ENCODE measurements around the gene MRPL45. TPM values are rescaled to one million over a fixed set of nuclear protein-coding genes. Genes with fewer than 3 reads are reported as not detected.

The MRPL45 gene
- total RNA-seq, 4 donors from 2014 or later = 6.7 to 32.3 (median 19.0) TPM

GRCh38 chr17:38338053-38338452 is 41.1 kb downstream of the MRPL45 start:
- TF ChIP-seq CTCF (IDR thresholded peaks at IDR 0.05) (no peak), POLR2A (IDR thresholded peaks at IDR 0.05) (no peak)
- Histone ChIP-seq H3K4me3 (no peak overlapping the region), H3K27ac (no peak overlapping the region), H3K4me1 (no peaks in the 10 kb centered on the region), H3K27me3 (no peaks in the 10 kb centered on the region), H3K9me3 (no peaks in the 10 kb centered on the region), H3K36me3 (no peaks in the 10 kb centered on the region)
- no peak for DNase-seq
- intact Hi-C loops (cut with DNase I; ENCODE audit: low total_unique reads) = no loop called here

GRCh38 chr17:38338535-38338934 is 41.6 kb downstream of the MRPL45 start:
- intact Hi-C loops (cut with DNase I; ENCODE audit: low total_unique reads) = no loop called here
- Histone ChIP-seq H3K4me3 (no peak overlapping the region), H3K36me3 (no peaks in the 10 kb centered on the region), H3K9me3 (no peaks in the 10 kb centered on the region), H3K27me3 (no peaks in the 10 kb centered on the region), H3K27ac (no peak overlapping the region), H3K4me1 (no peaks in the 10 kb centered on the region)
- no peak for DNase-seq
- TF ChIP-seq POLR2A (IDR thresholded peaks at IDR 0.05) (no peak), CTCF (IDR thresholded peaks at IDR 0.05) (no peak)

- DNase-seq = no peak
- TF ChIP-seq CTCF (IDR thresholded peaks at IDR 0.05) (no peak), POLR2A (IDR thresholded peaks at IDR 0.05) (no peak)
- no peaks in the 10 kb centered on the region for H3K4me1 ChIP-seq
- no peaks in the 10 kb centered on the region for H3K27me3 ChIP-seq
- intact Hi-C loops (cut with DNase I; ENCODE audit: low total_unique reads) = no loop called here
- H3K4me3 ChIP-seq = no peak overlapping the region
- no peaks in the 10 kb centered on the region for H3K9me3 ChIP-seq
- no peak overlapping the region for H3K27ac ChIP-seq
- no peaks in the 10 kb centered on the region for H3K36me3 ChIP-seq
Measured at GRCh38 chr17:38339891-38340290, 42.9 kb downstream of the MRPL45 start.

GRCh38 chr17:38341035-38341721 is 44.2 kb downstream of the MRPL45 start:
- Histone ChIP-seq H3K4me3 (no peak overlapping the region), H3K27me3 (no peaks in the 10 kb centered on the region), H3K4me1 (no peaks in the 10 kb centered on the region), H3K9me3 (no peaks in the 10 kb centered on the region), H3K27ac (no peak overlapping the region), H3K36me3 (no peaks in the 10 kb centered on the region)
- intact Hi-C loops (cut with DNase I; ENCODE audit: low total_unique reads) = no loop called here
- TF ChIP-seq CTCF (IDR thresholded peaks at IDR 0.05) = no peak
- TF ChIP-seq POLR2A (IDR thresholded peaks at IDR 0.05) = no peak
- DNase-seq = no peak

GRCh38 chr17:38342886-38343607 is 46.1 kb downstream of the MRPL45 start:
- H3K4me3 ChIP-seq = no peak overlapping the region
- no peak for DNase-seq
- intact Hi-C loops (cut with DNase I; ENCODE audit: low total_unique reads) = no loop called here
- no peaks in the 10 kb centered on the region for H3K27me3 ChIP-seq
- no peaks in the 10 kb centered on the region for H3K36me3 ChIP-seq
- no peaks in the 10 kb centered on the region for H3K4me1 ChIP-seq
- H3K9me3 ChIP-seq = no peaks in the 10 kb centered on the region
- no peak overlapping the region for H3K27ac ChIP-seq
- no peak for TF ChIP-seq CTCF (IDR thresholded peaks at IDR 0.05)
- TF ChIP-seq POLR2A (IDR thresholded peaks at IDR 0.05) = no peak

All from uterus (tissue), 4 donors.